Measurements from ENCODE around the gene ADAM12.
"Not testable (repeated sequence)": the region's sequence is repeated elsewhere in the genome, so short reads cannot be mapped to it uniquely, and the experiment has no call there.

Gene ADAM12

GRCh38 chr10:125982260-125982948, 405.9 kb downstream of the ADAM12 start:
- peak; percentile 53 for DNase-seq (ENCODE audit: low spot score)

- DNase-seq (ENCODE audit: low spot score): no peak
Observed at GRCh38 chr10:125980521-125981035, 407.7 kb downstream of the ADAM12 start.

GRCh38 chr10:125979976-125980375, 408.3 kb downstream of the ADAM12 start:
- no peak for DNase-seq (ENCODE audit: low spot score)

- DNase-seq (ENCODE audit: low spot score): no peak
Observed at GRCh38 chr10:125976960-125977605, 411.2 kb downstream of the ADAM12 start.

- not testable (repeated sequence) for DNase-seq (ENCODE audit: low spot score)
Observed at GRCh38 chr10:125970077-125970630, 418.1 kb downstream of the ADAM12 start.

- no peak for DNase-seq (ENCODE audit: low spot score)
Observed at GRCh38 chr10:125967533-125967932, 420.7 kb downstream of the ADAM12 start.

GRCh38 chr10:125964558-125964957, 423.7 kb downstream of the ADAM12 start:
- DNase-seq (ENCODE audit: low spot score): no peak
